Measurements from ENCODE around the gene PABPC3.

The PABPC3 gene

GRCh38 chr13:25095851-25096453 lies at the start of gene PABPC3:
TSS of gene PABPC3 (plus strand) at chr13:25096136. CDS start at chr13:25096199, 63 bp downstream.
- no peak within 1 kb of the TSS for H3K4me3 Mint-ChIP-seq
- no peak within 1 kb of the TSS for H3K27ac Mint-ChIP-seq
- H3K27me3 Mint-ChIP-seq (ENCODE audit: low read depth): peaks cover 14% of the 10 kb centered on the region
- no peak for TF ChIP-seq CTCF (IDR thresholded peaks at IDR 0.05; ENCODE audit: unreplicated experiment in 3 of 3)
- no peaks in the 10 kb centered on the region for H3K4me1 Mint-ChIP-seq
- H3K36me3 Mint-ChIP-seq (ENCODE audit: low read depth): no peaks in the 10 kb centered on the region
- H3K9me3 Mint-ChIP-seq: no peaks in the 10 kb centered on the region

- H3K27ac Mint-ChIP-seq: no peak overlapping the region
- H3K4me3 Mint-ChIP-seq: peak overlapping the region; percentile 72 to 81 (median 80)
- TF ChIP-seq CTCF (IDR thresholded peaks at IDR 0.05; ENCODE audit: unreplicated experiment in 3 of 3): peak in 1 of 3 experiments; percentile 7
- peaks cover 20% of the 10 kb centered on the region for H3K9me3 Mint-ChIP-seq
- peaks cover 85% of the 10 kb centered on the region for H3K27me3 Mint-ChIP-seq (ENCODE audit: low read depth)
- H3K4me1 Mint-ChIP-seq: no peaks in the 10 kb centered on the region
- no peaks in the 10 kb centered on the region for H3K36me3 Mint-ChIP-seq (ENCODE audit: low read depth)
Observed at GRCh38 chr13:25046274-25046984, 49.5 kb upstream of the PABPC3 start.

GRCh38 chr13:25046985-25047511 lies 48.9 kb upstream of the PABPC3 start:
- Mint-ChIP-seq H3K27ac (no peak overlapping the region), H3K27me3 (ENCODE audit: low read depth) (peaks cover 79% of the 10 kb centered on the region), H3K36me3 (ENCODE audit: low read depth) (no peaks in the 10 kb centered on the region), H3K4me1 (no peaks in the 10 kb centered on the region), H3K9me3 (peaks cover 21% of the 10 kb centered on the region), H3K4me3 (peak overlapping the region; percentile 72 to 81 (median 80))
- TF ChIP-seq CTCF (IDR thresholded peaks at IDR 0.05; ENCODE audit: unreplicated experiment in 3 of 3): peak in 1 of 3 experiments; percentile 3

- no peak for TF ChIP-seq CTCF (IDR thresholded peaks at IDR 0.05; ENCODE audit: unreplicated experiment in 3 of 3)
- Mint-ChIP-seq H3K4me3 (no peak overlapping the region), H3K4me1 (no peaks in the 10 kb centered on the region), H3K27ac (no peak overlapping the region), H3K9me3 (peaks cover 31% of the 10 kb centered on the region), H3K36me3 (ENCODE audit: low read depth) (no peaks in the 10 kb centered on the region), H3K27me3 (ENCODE audit: low read depth) (peaks cover 40% of the 10 kb centered on the region)
Observed at GRCh38 chr13:25051065-25051464, 44.9 kb upstream of the PABPC3 start.

GRCh38 chr13:25059166-25059565 lies 36.8 kb upstream of the PABPC3 start:
- peaks cover 4% of the 10 kb centered on the region for H3K27me3 Mint-ChIP-seq (ENCODE audit: low read depth)
- no peaks in the 10 kb centered on the region for H3K4me1 Mint-ChIP-seq
- H3K27ac Mint-ChIP-seq: no peak overlapping the region

More at GRCh38 chr13:25059166-25059565, 36.8 kb upstream of the PABPC3 start:
- Mint-ChIP-seq H3K4me3 (no peak overlapping the region), H3K36me3 (ENCODE audit: low read depth) (no peaks in the 10 kb centered on the region), H3K9me3 (peaks cover 7% of the 10 kb centered on the region)
- TF ChIP-seq CTCF (IDR thresholded peaks at IDR 0.05; ENCODE audit: unreplicated experiment in 3 of 3): no peak
